MM.1S (cell line): Measurements from ENCODE around the gene WDR13.

Source experiments
- DNase-seq: peaks from one replicate; pipeline ENCODE4 v3.0.0-alpha.2; 2015
- H2AFZ ChIP-seq: fragments of 300-600 bp; sonication (generic); 2 replicates; pipeline ENCODE4 v1.6.0; 2016; ENCODE audit warnings: antibody characterized with exemption, low read length
- H3F3A ChIP-seq: fragments of 300-600 bp; sonication (generic); 2 replicates; pipeline ENCODE4 v1.6.1; 2016; ENCODE audit warnings: mild to moderate bottlenecking, antibody characterized with exemption, low read length, moderate library complexity, mixed read lengths; ENCODE audit not compliant: insufficient read depth
- H3K27ac ChIP-seq: fragments of 300-600 bp; sonication (generic); 2 replicates; pipeline ENCODE4 v1.5.1; 2016; ENCODE audit warnings: mild to moderate bottlenecking, low read length
- H3K27me3 ChIP-seq: fragments of 300-600 bp; sonication (generic); replicated peaks from 2 replicates; pipeline ENCODE4 v1.6.0; 2016; ENCODE audit warnings: low read length; ENCODE audit not compliant: insufficient read depth
- H3K36me3 ChIP-seq: fragments of 300-600 bp; sonication (generic); replicated peaks from 2 replicates; pipeline ENCODE4 v1.6.1; 2016; ENCODE audit warnings: mild to moderate bottlenecking, low read length, mixed read lengths; ENCODE audit not compliant: insufficient read depth
- H3K4me1 ChIP-seq: fragments of 300-600 bp; sonication (generic); 2 replicates; pipeline ENCODE4 v1.6.1; 2016; ENCODE audit warnings: low read length, mixed read lengths
- H3K4me2 ChIP-seq: fragments of 300-600 bp; sonication (generic); 2 replicates; pipeline ENCODE4 v1.6.0; 2016; ENCODE audit warnings: low read depth, low read length
- H3K4me3 ChIP-seq: fragments of 300-600 bp; sonication (generic); 2 replicates; pipeline ENCODE4 v1.5.1; 2016; ENCODE audit warnings: low read length, mixed read lengths
- H3K79me2 ChIP-seq: fragments of 300-600 bp; sonication (generic); 2 replicates; pipeline ENCODE4 v1.6.1; 2016; ENCODE audit warnings: mixed run types, low read length, mixed read lengths
- H3K9ac ChIP-seq: fragments of 300-600 bp; sonication (generic); 2 replicates; pipeline ENCODE4 v1.6.1; 2016; ENCODE audit warnings: low read length, mixed read lengths
- H3K9me2 ChIP-seq: fragments of 300-600 bp; sonication (generic); replicated peaks from 2 replicates; pipeline ENCODE4 v1.6.1; 2016; ENCODE audit warnings: mild to moderate bottlenecking, low read length, mixed read lengths; ENCODE audit not compliant: insufficient read depth
- H3K9me3 ChIP-seq: fragments of 300-600 bp; sonication (generic); replicated peaks from 2 replicates; pipeline ENCODE4 v1.6.1; 2016; ENCODE audit warnings: mild to moderate bottlenecking, low read length, mixed read lengths; ENCODE audit not compliant: insufficient read depth
- H4K20me1 ChIP-seq: fragments of 300-600 bp; sonication (generic); 2 replicates; pipeline ENCODE4 v1.6.1; 2016; ENCODE audit warnings: mild to moderate bottlenecking, low read length, moderate library complexity, mixed read lengths; ENCODE audit not compliant: insufficient read depth
- EZH2 ChIP-seq: fragments of 300-600 bp; sonication (generic); optimal IDR thresholded peaks from 2 replicates; pipeline ENCODE3; 2017; ENCODE audit warnings: low read depth, mild to moderate bottlenecking, antibody characterized with exemption, low read length, mixed read lengths
- EZH2phosphoT487 ChIP-seq: fragments of 300-600 bp; sonication (generic); IDR thresholded peaks from 2 replicates; pipeline ENCODE4 v1.6.1; 2018; ENCODE audit warnings: antibody characterized with exemption, low read length
- TF ChIP-seq, protein P1 (sequence below): fragments of 300-600 bp; sonication (generic); IDR thresholded peaks from 2 replicates; pipeline ENCODE4 v1.5.1; 2016; ENCODE audit warnings: antibody characterized with exemption, low read length, mixed read lengths

The WDR13 gene

DNA sequence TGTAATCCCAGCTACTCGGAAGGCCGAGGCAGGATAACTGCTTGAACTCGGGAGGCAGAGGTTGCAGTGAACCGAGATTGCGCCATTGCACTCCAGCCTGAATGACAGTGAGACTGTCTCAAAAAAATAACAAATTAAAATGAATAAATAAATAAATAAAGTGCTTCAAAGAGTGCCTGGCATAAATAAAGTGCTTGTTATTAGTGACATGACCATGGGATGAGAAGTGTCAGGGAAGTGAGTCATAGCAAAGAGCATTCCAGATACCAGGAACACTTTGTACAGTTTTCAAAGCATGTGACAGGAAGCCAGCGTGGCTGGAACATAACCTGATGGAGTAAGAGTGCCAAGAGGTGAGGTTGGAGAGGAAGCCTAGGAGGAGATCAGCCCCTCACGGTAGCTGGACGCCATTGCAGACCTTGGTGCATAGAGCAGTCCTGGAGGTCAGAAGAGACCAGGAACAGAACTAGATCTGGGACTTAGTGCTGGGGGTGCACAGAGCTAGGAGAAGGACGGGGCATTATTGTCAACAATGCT lies 6.0 kb upstream of the WDR13 start:
- H3K9ac ChIP-seq: no peak overlapping the region
- no peak for DNase-seq
- TF ChIP-seq EZH2phosphoT487 (no peak), EZH2 (no peak)
- TF ChIP-seq, protein P1, sequence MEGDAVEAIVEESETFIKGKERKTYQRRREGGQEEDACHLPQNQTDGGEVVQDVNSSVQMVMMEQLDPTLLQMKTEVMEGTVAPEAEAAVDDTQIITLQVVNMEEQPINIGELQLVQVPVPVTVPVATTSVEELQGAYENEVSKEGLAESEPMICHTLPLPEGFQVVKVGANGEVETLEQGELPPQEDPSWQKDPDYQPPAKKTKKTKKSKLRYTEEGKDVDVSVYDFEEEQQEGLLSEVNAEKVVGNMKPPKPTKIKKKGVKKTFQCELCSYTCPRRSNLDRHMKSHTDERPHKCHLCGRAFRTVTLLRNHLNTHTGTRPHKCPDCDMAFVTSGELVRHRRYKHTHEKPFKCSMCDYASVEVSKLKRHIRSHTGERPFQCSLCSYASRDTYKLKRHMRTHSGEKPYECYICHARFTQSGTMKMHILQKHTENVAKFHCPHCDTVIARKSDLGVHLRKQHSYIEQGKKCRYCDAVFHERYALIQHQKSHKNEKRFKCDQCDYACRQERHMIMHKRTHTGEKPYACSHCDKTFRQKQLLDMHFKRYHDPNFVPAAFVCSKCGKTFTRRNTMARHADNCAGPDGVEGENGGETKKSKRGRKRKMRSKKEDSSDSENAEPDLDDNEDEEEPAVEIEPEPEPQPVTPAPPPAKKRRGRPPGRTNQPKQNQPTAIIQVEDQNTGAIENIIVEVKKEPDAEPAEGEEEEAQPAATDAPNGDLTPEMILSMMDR: no peak
- no peaks in the 10 kb centered on the region for H3F3A ChIP-seq
- no peaks in the 10 kb centered on the region for H3K9me3 ChIP-seq
- no peaks in the 10 kb centered on the region for H3K79me2 ChIP-seq
- H3K4me3 ChIP-seq: no peak overlapping the region
- H3K27me3 ChIP-seq: no peaks in the 10 kb centered on the region
- H2AFZ ChIP-seq: no peak overlapping the region
- no peak overlapping the region for H3K27ac ChIP-seq
- H4K20me1 ChIP-seq: no peaks in the 10 kb centered on the region
- no peaks in the 10 kb centered on the region for H3K9me2 ChIP-seq
- no peaks in the 10 kb centered on the region for H3K4me1 ChIP-seq
- H3K4me2 ChIP-seq: no peak overlapping the region
- no peaks in the 10 kb centered on the region for H3K36me3 ChIP-seq

- Histone ChIP-seq H3K27me3 (no peaks in the 10 kb centered on the region), H3K36me3 (no peaks in the 10 kb centered on the region), H3K27ac (no peak overlapping the region), H3K9me2 (no peaks in the 10 kb centered on the region), H3K9ac (no peak overlapping the region), H3K4me1 (no peaks in the 10 kb centered on the region), H3K79me2 (no peaks in the 10 kb centered on the region), H4K20me1 (no peaks in the 10 kb centered on the region), H3K4me3 (no peak overlapping the region), H3F3A (no peaks in the 10 kb centered on the region), H3K4me2 (no peak overlapping the region), H3K9me3 (no peaks in the 10 kb centered on the region), H2AFZ (no peak overlapping the region)
- TF ChIP-seq EZH2phosphoT487: no peak
- TF ChIP-seq, protein P1: no peak
- no peak for TF ChIP-seq EZH2
- no peak for DNase-seq
Measured at GRCh38 chrX:48592971-48593370, 4.3 kb upstream of the WDR13 start.

DNA sequence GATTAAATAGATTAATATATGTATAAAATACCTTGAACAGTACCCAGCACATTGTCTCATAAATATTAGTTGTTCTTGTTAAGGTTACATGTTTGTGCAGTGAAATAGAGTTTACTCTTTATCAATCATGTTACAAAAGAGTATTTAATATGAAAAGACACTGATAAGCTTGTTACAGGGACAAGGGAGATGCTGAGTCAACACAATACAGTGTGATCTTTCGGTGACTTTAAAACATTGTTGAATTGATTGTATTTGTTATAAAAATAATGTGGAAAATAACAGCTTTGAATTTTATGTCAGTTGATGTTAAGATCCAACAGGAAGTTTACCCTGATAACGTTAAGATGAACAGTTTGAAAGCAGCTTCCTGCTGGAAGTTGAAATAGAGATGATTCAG lies 1.4 kb upstream of the WDR13 start:
- no peaks in the 10 kb centered on the region for H3K4me1 ChIP-seq
- no peaks in the 10 kb centered on the region for H3F3A ChIP-seq
- no peaks in the 10 kb centered on the region for H4K20me1 ChIP-seq
- no peaks in the 10 kb centered on the region for H3K9me3 ChIP-seq
- no peak overlapping the region for H2AFZ ChIP-seq
- no peak overlapping the region for H3K4me2 ChIP-seq
- H3K27ac ChIP-seq: no peak overlapping the region
- H3K27me3 ChIP-seq: no peaks in the 10 kb centered on the region
- H3K79me2 ChIP-seq: 0 out of 2 replicates have a peak, but pooled peaks cover 2% of the 10 kb centered on the region
- no peaks in the 10 kb centered on the region for H3K9me2 ChIP-seq
- H3K4me3 ChIP-seq: no peak overlapping the region
- no peak for DNase-seq
- TF ChIP-seq EZH2phosphoT487 (no peak), EZH2 (no peak)
- TF ChIP-seq, protein P1: no peak
- H3K36me3 ChIP-seq: no peaks in the 10 kb centered on the region
- H3K9ac ChIP-seq: no peak overlapping the region
